Skeletal muscle satellite cell (primary cell): ENCODE results near the gene NXPH1.
"Not testable (repeated sequence)": the region's sequence is repeated elsewhere in the genome, so short reads cannot be mapped to it uniquely, and the experiment has no call there.

ENCODE experiments used
- H3K27me3 ChIP-seq: 2 replicates; pipeline ENCODE4 v1.7.0; 2013; ENCODE audit warnings: low read length; ENCODE audit not compliant: control insufficient read depth, insufficient read depth
- H3K36me3 ChIP-seq: 2 replicates; pipeline ENCODE4 v1.7.0; 2013; ENCODE audit warnings: mild to moderate bottlenecking, control low read depth, low read length; ENCODE audit not compliant: insufficient read depth
- H3K4me1 ChIP-seq: 2 replicates; pipeline ENCODE4 v1.7.0; 2013; ENCODE audit warnings: low read length; ENCODE audit not compliant: control insufficient read depth, insufficient read depth
- H3K4me2 ChIP-seq: 2 replicates; pipeline ENCODE4 v1.7.0; 2013; ENCODE audit warnings: mild to moderate bottlenecking, low read length
- H3K4me3 ChIP-seq: 2 replicates; pipeline ENCODE4 v1.7.0; 2013; ENCODE audit warnings: low read length
- H3K9ac ChIP-seq: 2 replicates; pipeline ENCODE4 v1.7.0; 2013; ENCODE audit warnings: mild to moderate bottlenecking, low read depth, low read length, moderate library complexity
- H3K9me3 ChIP-seq: replicated peaks from 2 replicates; pipeline ENCODE4 v1.7.0; 2013; ENCODE audit warnings: mild to moderate bottlenecking, control low read depth, low read length

NXPH1 gene

DNA sequence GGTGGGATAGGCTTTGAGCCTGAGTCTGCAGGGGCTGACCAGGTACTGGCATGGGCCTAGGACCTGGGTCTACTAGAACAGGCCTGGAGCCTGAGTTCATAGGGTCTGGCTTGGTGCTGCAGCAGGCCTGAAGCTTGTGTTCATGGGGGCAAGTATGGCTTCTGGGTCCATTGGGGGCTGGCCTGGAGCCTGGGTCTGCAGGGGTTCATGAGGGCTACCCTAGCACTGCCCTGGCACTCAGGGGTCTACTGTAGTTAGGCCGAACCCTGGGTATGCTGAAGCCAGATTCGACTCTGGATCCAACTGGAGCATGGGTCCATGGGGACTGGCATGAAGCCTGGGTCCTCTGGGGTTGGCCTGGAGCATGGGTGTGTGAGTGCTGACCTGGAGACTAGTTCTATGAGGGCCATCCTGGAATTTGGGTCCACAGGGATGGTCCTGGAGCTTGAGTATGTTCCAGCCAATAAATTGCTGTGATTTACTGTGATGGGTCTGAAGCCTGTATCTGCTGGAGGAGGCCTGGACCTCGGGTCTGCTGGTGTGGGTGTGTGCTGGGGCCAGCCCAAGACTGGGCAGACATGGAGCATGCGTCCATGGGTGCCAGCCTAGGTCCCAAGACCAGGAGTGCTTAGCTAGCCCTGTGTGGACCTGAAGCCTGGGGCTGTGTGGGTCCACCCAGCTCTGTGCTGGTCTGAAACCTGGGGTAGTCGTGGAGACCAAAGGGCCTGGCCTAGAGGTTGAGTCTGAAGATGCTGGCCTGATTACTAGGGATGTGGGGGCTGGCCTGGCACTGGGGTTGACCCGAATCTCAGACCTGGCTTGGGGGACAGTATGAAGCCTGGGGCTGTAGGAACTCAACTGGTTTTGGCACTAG, 235.5 kb downstream of the NXPH1 start:
- no peaks in the 10 kb centered on the region for H3K27me3 ChIP-seq

DNA sequence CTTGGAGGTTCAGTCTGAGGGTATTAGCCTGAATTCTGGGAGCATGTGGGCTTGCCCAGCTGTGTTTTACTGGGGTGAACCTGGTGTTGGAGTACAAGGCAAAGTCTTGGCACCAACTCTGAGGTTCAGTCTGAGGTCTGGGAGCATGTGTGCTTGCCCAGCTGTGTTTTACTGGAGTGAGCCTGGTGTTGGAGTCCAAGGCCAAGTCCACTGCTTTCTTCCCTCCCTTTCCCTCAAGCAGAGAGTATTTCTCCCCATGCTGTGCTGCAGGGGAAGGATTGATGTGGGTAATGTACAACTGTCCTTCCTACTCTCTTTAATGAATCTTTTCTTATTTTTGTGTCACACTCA, 236.1 kb downstream of the NXPH1 start:
- H3K9ac ChIP-seq, result no peak overlapping the region
- H3K4me1 ChIP-seq, result no peaks in the 10 kb centered on the region
- peaks cover 12% of the 10 kb centered on the region for H3K9me3 ChIP-seq
- H3K27me3 ChIP-seq, result no peaks in the 10 kb centered on the region
- no peak overlapping the region for H3K4me3 ChIP-seq
- H3K4me2 ChIP-seq, result no peak overlapping the region
- H3K36me3 ChIP-seq, result no peaks in the 10 kb centered on the region

More for the DNA sequence above, 235.5 kb downstream of the NXPH1 start:
- peaks cover 12% of the 10 kb centered on the region for H3K9me3 ChIP-seq
- H3K4me2 ChIP-seq, result no peak overlapping the region
- no peak overlapping the region for H3K9ac ChIP-seq
- no peak overlapping the region for H3K4me3 ChIP-seq
- no peaks in the 10 kb centered on the region for H3K4me1 ChIP-seq
- no peaks in the 10 kb centered on the region for H3K36me3 ChIP-seq

DNA sequence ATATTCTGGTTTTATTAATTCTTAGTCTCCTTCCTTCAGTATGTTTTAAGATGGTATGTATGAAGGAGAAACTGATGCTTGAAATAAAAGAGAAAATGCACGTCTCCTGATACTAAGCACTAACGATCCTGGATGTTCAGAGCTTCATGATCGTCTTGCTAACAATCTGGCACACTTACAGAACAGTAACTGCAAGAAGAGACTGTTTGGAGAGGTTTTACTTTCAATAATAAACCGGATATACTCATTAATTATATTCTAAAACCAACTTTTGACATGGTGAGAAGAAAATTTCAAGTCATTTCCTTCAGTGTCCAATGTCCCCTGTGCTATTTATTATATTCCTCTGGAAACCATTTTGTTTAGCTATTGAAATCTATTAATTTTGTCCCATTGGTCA, 251.0 kb downstream of the NXPH1 start:
- Histone ChIP-seq H3K9me3 (peaks cover 3% of the 10 kb centered on the region), H3K36me3 (no peaks in the 10 kb centered on the region), H3K4me3 (no peak overlapping the region), H3K4me2 (no peak overlapping the region), H3K27me3 (no peaks in the 10 kb centered on the region), H3K4me1 (no peaks in the 10 kb centered on the region), H3K9ac (no peak overlapping the region)

DNA sequence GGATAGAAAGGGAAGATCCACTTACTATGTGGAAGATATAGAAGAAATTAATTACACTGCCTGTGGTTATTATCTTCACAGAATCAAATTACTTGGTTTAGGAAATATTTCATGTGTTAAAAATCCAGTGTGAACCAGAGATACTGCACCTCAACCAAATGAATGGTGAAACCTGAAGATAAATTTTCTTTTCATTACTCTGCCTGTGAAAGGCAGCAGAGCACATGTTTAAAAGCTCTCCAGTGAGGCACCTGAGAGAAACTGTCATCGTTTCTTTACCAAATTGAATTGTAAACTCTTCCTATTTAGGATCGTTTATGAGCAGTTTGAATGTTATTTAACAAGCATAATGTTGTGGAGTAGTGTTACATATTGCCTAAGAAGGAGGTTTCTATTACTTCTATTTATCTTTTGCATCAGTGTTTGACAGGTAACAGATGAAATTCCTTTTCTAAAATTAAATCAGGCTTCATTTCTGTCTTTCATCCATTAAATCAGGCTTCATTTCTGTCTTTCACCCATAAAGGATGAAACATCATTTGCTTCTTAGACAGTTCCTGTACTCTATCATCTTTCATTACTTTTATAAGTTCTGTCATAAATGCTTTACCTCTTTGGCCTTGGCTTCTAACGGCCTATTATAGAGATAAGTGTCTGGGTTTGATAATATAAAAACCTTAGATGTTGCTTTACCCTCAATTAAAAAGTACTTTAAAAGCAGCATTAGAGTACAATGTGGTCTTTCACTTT, 266.6 kb downstream of the NXPH1 start:
- Histone ChIP-seq H3K36me3 (no peaks in the 10 kb centered on the region), H3K27me3 (no peaks in the 10 kb centered on the region), H3K4me3 (no peak overlapping the region), H3K9ac (no peak overlapping the region), H3K4me2 (no peak overlapping the region), H3K9me3 (peaks cover 6% of the 10 kb centered on the region), H3K4me1 (no peaks in the 10 kb centered on the region)

DNA sequence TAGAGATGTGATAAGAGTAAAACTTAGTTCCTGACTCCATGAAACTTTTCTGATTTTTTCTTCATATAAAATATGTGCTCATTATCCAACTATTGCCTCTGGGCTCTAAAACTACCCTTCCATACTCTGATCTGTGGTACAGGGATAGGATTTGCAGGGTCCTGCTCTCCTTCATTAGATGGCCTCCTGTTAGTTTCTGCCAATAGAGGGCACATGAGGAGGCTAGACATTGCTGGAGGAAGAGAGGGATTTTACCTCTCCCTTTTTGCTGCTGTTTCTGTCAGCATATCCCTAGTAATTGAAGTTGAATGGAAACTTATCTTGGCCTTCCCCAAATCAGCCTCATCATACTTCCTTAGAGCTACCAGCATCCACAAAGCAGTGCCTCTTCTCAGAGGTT, 269.4 kb downstream of the NXPH1 start:
- H3K27me3 ChIP-seq, result no peaks in the 10 kb centered on the region
- peaks cover 6% of the 10 kb centered on the region for H3K9me3 ChIP-seq
- H3K4me1 ChIP-seq, result no peaks in the 10 kb centered on the region
- no peak overlapping the region for H3K4me3 ChIP-seq
- H3K4me2 ChIP-seq, result no peak overlapping the region
- H3K9ac ChIP-seq, result no peak overlapping the region
- no peaks in the 10 kb centered on the region for H3K36me3 ChIP-seq

DNA sequence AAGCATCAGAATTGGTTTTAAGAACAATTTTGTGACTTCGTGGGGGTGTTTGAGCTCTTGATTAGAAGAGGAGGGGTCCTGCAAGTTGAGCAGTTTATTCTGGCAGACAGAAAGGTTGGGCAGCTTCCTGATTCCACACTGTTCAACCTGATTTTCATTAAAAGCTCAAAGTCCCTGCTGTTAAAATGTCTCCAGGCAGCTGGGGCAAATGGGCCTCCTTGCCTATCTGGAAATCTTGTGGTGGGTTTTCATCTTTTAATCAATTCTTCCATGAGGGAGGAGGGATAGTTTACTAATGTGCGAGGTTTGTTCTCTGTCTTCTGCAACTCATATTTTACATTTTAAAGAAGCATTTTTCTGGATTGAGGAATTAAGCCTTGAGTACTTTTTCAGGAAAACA, 276.7 kb downstream of the NXPH1 start:
- H3K4me3 ChIP-seq, result no peak overlapping the region
- H3K27me3 ChIP-seq, result no peaks in the 10 kb centered on the region
- no peaks in the 10 kb centered on the region for H3K36me3 ChIP-seq
- no peak overlapping the region for H3K9ac ChIP-seq
- H3K4me2 ChIP-seq, result no peak overlapping the region
- H3K9me3 ChIP-seq, result peaks cover 10% of the 10 kb centered on the region
- no peaks in the 10 kb centered on the region for H3K4me1 ChIP-seq

DNA sequence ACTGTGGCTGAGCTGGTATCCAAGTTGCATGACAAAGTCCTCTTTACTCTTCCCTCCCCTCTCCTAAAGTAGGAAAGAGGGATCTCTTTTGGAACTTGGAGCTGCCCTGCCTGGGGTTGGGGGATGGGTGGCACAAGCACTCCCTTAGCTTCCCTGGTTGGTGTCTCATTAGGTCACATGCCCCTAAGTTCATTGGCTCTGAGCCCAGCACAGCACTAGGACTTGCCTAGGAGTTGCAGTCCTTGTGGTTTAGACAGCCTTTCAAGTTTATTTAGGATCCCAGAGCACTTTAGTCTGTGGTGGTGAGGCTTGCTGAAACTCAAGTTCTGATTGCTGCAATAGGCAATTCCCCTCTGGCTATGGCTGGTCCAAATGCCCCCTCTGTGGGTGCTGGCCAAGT, 281.4 kb downstream of the NXPH1 start:
- Histone ChIP-seq H3K4me2 (no peak overlapping the region), H3K9me3 (peaks cover 10% of the 10 kb centered on the region), H3K4me3 (no peak overlapping the region), H3K36me3 (no peaks in the 10 kb centered on the region), H3K27me3 (no peaks in the 10 kb centered on the region), H3K9ac (no peak overlapping the region), H3K4me1 (no peaks in the 10 kb centered on the region)

DNA sequence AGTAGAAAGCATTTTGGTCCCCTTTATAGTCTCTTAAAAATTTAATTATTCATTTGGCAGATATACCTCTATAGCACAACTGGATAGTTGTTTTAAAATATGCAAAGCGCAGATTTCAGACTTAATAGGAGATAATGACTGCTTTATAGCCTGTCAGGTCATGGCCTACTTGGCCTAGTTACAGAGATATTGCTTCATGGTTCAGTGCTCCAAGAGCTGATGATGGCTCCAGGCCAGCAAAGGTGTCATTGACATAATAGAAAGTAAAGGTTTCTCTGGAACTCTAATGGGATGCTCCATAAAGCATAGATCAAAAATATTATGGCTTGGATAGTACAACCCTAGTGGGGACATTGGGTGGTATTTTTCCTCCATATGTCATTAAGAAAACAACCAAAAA, 285.7 kb downstream of the NXPH1 start:
- Histone ChIP-seq H3K9me3 (no peaks in the 10 kb centered on the region), H3K4me3 (no peak overlapping the region), H3K4me2 (no peak overlapping the region), H3K36me3 (no peaks in the 10 kb centered on the region), H3K4me1 (no peaks in the 10 kb centered on the region), H3K27me3 (no peaks in the 10 kb centered on the region), H3K9ac (no peak overlapping the region)

DNA sequence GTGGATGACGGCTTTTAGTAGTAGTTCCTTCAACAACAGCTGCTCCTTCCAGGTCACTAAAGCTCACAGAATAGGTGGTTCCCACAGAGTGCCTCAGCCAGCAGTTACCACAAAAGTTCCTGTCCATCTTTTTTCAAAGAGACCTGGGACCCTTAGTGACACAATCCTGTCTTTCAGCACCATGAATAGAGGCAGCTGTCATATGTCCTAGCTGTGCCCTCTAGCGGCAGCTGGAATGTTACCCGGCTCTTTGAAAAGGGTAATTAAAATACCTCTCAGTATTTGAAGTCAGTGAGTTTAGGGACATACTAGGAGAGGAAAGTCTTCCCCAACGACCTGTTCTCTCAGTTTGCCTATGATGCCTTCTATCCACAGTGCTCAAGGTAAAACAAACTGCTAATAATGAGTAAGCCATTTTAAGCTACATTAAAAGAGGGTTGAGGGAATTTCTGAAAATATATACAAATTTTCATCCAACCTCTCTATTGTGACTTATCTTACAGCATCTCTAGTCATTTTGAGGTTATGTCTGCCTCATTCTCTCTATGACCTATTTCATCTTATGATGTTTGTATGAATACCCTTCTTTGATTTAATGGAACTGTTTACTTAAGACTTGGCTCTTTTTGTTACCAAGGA, 290.8 kb downstream of the NXPH1 start:
- Histone ChIP-seq H3K27me3 (no peaks in the 10 kb centered on the region), H3K4me2 (no peak overlapping the region), H3K9ac (no peak overlapping the region), H3K4me3 (no peak overlapping the region), H3K36me3 (no peaks in the 10 kb centered on the region), H3K4me1 (no peaks in the 10 kb centered on the region), H3K9me3 (peaks cover 4% of the 10 kb centered on the region)

DNA sequence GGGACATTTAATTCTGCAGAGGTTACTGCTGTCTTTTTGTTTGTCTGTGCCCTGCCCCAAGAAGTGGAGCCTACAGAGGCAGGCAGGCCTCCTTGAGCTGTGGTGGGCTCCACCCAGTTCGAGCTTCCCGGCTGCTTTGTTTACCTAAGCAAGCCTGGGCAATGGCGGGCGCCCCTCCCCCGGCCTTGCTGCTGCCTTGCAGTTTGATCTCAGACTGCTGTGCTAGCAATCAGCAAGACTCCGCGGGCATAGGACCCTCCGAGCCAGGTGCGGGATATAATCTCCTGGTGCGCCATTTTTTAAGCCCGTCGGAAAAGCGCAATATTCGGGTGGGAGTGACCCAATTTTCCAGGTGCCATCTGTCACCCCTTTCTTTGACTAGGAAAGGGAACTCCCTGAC, 298.3 kb downstream of the NXPH1 start:
- not testable (repeated sequence) for H3K4me2 ChIP-seq, H3K9ac ChIP-seq, H3K9me3 ChIP-seq, H3K4me1 ChIP-seq, H3K27me3 ChIP-seq, H3K4me3 ChIP-seq, H3K36me3 ChIP-seq

DNA sequence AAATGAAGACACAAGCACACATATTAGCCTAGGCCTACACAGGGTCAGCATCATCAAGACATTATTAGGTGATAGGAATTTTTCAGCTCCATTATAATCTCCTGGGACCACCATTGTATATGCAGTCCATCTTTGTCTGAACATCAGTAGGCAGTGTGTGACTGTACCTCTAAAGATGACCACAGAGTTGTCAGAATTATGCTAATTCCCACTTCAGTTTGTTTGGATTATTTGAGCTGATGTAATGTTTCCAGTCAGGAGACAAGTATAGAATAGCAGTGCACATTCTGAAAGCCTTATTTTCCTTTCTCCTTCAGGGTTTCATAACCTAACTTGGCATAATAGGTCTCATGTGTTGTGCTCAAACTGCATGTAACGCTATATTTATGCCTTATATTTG, 306.4 kb downstream of the NXPH1 start:
- Histone ChIP-seq H3K27me3 (no peaks in the 10 kb centered on the region), H3K4me2 (no peak overlapping the region), H3K4me3 (no peak overlapping the region), H3K36me3 (no peaks in the 10 kb centered on the region), H3K9ac (no peak overlapping the region), H3K9me3 (no peaks in the 10 kb centered on the region), H3K4me1 (no peaks in the 10 kb centered on the region)
